Measurements from ENCODE around the gene ZDHHC21.
"Not testable (repeated sequence)": the region's sequence is repeated elsewhere in the genome, so short reads cannot be mapped to it uniquely, and the experiment has no call there.

ZDHHC21 gene

DNA sequence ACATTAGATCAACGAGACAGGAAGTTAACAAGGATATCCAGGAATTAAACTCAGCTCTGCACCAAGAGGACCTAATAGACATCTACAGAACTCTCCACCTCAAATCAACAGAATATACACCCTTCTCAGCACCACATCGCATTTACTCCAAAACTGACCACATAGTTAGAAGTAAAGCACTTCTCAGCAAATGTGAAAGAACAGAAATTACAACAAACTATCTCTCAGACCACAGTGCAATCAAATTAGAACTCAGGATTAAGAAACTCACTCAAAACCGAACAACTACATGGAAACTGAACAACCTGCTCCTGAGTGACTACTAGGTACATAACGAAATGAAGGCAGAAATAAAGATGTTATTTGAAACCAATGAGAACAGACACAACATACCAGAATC is 10.6 kb downstream of the ZDHHC21 start:
- not testable (repeated sequence) for DNase-seq

DNA sequence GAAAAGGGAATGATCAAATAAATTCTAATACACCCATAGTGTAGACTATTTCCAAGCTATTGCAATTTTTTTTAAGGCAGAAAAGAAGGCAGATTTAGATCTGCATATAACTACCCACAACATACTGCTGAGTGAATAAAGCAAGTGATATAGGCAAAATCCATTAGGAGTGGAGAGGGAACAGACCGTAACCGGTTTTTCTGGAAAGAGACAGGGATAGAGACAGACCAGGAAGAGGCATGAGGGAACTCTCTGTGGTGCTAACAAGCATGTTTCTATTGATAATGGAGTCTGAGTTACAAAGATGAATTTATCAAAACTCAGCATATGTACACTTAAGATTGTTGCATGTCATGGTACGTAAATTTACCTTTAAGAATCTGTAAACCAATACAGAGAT is 14.5 kb downstream of the ZDHHC21 start:
- no peak for DNase-seq

- no peak for DNase-seq
Observed at GRCh38 chr9:14677872-14678271, 15.4 kb downstream of the ZDHHC21 start.

- no peak for DNase-seq
Observed at GRCh38 chr9:14677396-14677795, 15.8 kb downstream of the ZDHHC21 start.

GRCh38 chr9:14674630-14675029 is 18.6 kb downstream of the ZDHHC21 start:
- DNase-seq, result no peak

GRCh38 chr9:14671377-14671776 is 21.9 kb downstream of the ZDHHC21 start:
- DNase-seq, result no peak

GRCh38 chr9:14670718-14671117 is 22.5 kb downstream of the ZDHHC21 start:
- DNase-seq, result no peak

- DNase-seq, result not testable (repeated sequence)
Observed at GRCh38 chr9:14664022-14664421, 29.2 kb downstream of the ZDHHC21 start.

GRCh38 chr9:14662060-14662453 is 31.2 kb downstream of the ZDHHC21 start:
- DNase-seq, result no peak

DNA sequence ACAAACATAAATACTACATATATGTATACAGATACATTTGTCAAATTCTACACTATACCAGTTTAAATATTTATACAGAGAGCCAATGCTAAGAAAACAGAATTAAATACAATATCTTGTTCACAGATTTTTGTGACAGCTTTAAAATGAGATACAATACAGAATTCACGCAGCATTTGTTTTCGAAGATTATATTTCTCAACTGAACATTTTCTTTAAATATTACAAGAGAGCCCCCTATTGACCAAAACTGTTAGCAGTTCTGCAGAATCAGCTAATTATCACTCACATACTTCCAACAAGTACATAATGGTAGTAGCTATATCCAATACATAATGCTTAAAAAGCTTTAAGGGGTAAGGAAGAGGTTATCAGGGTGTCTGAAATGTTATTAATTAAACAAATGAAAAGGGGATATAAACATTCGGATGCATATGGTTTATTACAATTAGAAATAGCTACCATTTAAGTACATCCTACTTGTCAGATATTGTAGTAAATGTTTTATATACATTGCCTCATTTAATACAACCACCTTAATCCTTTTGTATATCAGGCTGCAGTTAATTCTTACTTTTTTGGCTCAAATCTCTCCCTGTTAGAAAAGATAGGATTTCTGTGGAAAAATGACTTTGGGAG is 31.7 kb downstream of the ZDHHC21 start:
- peak; percentile 1 to 45 (median 14) for DNase-seq

- DNase-seq, result no peak
Observed at GRCh38 chr9:14660721-14661120, 32.5 kb downstream of the ZDHHC21 start.

- DNase-seq, result peak in 1 of 4 experiments; percentile 2
Observed at GRCh38 chr9:14654932-14655331, 38.3 kb downstream of the ZDHHC21 start.

- no peak for DNase-seq
Observed at GRCh38 chr9:14653511-14653910, 39.7 kb downstream of the ZDHHC21 start.

DNA sequence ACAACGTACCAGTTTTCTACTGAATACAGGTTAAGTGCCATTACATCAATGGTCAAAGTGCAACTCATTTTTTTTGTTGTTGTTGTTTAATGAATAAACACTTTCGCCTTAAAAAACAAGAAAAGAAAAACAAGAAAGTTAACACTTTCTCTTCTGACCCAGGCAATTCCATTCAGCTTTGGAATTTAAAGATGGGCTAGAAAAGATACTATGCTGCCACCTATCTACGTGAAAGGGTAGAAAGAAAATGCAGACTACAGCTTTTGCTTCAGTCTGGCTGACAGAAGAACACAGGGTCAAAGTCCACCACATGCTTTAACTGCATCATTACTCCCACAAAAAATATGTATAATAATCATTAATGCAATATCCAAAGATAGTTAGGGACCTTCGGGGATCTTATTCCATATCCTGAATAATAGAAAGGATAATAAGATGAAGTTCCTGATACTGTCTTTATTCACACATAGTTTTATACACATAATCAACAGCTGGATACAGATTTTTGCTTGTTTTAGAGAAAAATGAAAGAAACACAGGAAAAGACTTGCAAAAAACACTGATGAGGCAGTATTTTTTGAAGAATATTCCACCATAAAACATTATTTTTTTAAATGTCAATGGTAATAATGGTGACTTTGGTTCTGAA is 40.4 kb downstream of the ZDHHC21 start:
- peak in 1 of 4 experiments; percentile 4 for DNase-seq

DNA sequence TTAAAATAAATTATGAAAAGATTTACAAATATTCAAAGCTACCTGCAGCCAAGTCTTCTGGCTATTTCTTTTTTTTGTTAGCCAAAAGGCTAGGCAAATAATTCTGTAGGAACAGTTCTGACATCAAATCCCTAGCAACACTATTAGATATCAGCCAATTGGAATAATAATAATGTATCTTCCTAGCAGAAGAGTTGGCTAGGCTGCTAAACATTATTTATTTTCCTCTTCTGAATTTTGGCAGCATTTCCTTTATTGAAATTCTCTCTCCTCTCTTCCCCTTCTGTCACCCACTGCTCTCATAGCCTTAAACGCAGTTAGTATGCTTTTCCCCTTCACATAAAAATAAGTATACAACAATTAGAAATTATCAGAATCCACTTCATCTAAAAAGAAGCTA is 42.6 kb downstream of the ZDHHC21 start:
- DNase-seq, result no peak

DNA sequence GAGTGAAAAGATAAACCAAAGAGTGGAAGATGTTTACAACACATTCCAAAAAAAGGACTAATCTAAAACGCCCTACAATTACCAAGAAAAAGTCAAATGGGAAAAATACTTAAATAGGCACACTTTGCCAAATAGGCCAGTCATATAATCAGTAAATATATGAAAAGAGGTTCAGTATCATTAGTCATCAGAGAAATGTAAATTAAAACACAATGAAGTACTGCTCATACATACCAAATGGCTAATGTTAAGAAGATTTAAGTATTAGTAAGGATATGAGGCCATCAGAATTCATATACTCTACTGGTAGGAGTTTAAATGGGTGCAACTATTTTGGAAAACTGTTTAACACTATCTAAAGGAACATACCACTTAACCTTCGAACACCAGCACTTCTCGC is 47.6 kb downstream of the ZDHHC21 start:
- no peak for DNase-seq

- no peak for DNase-seq
Observed at GRCh38 chr9:14640967-14641366, 52.3 kb downstream of the ZDHHC21 start.

DNA sequence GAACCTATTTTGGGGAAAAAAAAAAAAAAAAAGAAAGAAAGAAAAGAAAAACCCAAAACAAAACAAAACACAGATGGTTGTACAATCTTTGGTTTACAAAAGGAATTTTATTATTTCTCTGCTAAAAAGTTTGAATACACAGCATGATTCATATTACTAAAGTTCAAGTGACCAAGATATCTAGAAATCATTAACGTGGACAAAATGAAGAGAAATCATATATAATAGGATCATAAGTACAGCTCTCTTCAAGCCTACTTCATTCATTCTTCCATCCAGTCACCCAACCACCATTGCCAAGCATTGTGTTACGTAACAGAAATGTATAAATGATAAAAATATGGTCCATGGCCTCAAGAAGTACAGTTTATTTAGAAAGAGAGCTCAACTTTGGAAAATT is 52.9 kb downstream of the ZDHHC21 start:
- no peak for DNase-seq

- DNase-seq, result no peak
Observed at GRCh38 chr9:14633906-14634565, 59.2 kb downstream of the ZDHHC21 start.

GRCh38 chr9:14633148-14633547 is 60.1 kb downstream of the ZDHHC21 start:
- no peak for DNase-seq

DNA sequence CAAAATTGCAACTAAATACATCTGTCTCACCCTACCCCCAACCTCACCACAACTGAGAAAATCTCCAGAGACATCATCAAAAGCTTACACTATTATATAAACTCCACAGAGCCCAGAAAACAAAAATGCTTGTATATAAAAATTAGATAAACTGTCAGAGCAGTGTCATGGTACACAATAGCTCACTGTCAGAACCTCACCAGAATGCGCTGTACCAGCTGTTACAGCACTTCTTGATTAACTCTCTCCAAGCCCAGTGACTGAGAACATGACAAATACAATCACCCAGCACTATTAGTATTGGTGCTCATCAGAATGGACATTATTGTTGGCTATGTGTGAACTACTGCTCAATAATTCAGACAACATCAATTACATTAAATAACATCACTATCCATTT is 65.7 kb downstream of the ZDHHC21 start:
- DNase-seq, result no peak

GRCh38 chr9:14618836-14619420 is 74.3 kb downstream of the ZDHHC21 start:
- DNase-seq, result no peak

DNA sequence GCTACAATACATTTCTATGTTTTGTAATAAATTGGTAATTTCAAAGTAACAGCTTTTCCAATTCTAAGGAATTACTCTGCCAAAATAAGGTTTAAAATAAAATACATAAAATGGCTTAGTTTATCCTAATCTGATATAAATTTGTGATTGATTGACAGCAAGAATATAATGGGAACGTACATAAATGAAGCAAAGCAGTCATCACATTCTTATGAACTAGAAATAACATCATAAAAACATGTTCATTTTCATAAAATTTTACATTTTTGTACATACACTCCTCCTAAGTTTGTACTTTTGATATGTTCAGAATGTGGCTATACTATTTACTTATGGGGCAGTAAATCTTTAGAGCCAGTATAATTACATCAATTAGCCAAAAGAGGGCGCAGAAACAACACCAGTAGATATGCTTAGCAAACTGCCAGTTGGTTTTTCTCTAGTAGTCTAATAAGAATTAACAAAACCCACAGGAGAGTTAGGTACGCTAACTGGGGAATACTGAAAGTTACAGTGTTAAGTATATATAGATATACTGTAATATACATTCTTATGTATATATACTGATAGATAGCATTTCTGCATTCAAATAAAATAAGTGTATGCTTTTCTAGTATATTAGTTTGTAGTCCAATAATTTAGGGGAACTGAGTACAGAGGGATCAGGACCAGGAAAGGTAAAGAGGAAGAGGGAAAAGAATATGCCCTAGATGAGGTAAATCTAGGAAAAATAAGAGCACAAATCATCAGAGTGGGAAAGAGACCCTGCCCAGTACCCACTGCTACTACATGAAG is 76.8 kb downstream of the ZDHHC21 start:
- DNase-seq, result peak; percentile 25 to 71 (median 48)
